Type B pancreatic cell (in vitro differentiated cells): ENCODE measurements around the gene EDIL3. TPM values are rescaled to one million over a fixed set of nuclear protein-coding genes. Genes with fewer than 3 reads are reported as not detected.

ENCODE experiments used
- DNase-seq: peaks from one replicate; pipeline ENCODE4 v3.0.0; 2021; ENCODE audit warnings: mixed read lengths; ENCODE audit not compliant: unreplicated experiment; ENCODE audit errors: extremely low spot score
- H3K27ac Mint-ChIP-seq: 2 replicates; pipeline ENCODE4 v1.8.0; 2021; ENCODE audit warnings: mild to moderate bottlenecking, mixed read lengths
- H3K27me3 Mint-ChIP-seq: 2 replicates; pipeline ENCODE4 v1.8.0; 2021; ENCODE audit warnings: mixed read lengths
- H3K36me3 Mint-ChIP-seq: 2 replicates; pipeline ENCODE4 v1.8.0; 2021; ENCODE audit warnings: mixed read lengths
- H3K4me1 Mint-ChIP-seq: one replicate; pipeline ENCODE4 v1.8.0; 2021; ENCODE audit warnings: mixed read lengths; ENCODE audit not compliant: unreplicated experiment
- H3K4me3 Mint-ChIP-seq: 2 replicates; pipeline ENCODE4 v1.8.0; 2021; ENCODE audit warnings: mild to moderate bottlenecking, mixed read lengths
- H3K9me3 Mint-ChIP-seq: 2 replicates; pipeline ENCODE4 v1.8.0; 2021; ENCODE audit warnings: mixed read lengths
- CTCF ChIP-seq: fragments of 200-600 bp; sonication (generic); conservative IDR thresholded peaks from 2 replicates; pipeline ENCODE4 v1.5.0; 2021; ENCODE audit warnings: antibody characterized with exemption, mild to moderate bottlenecking
- total RNA-seq: library from RNA; stranded (reverse); gene quantifications from 2 replicates; pipeline ENCODE4 v1.2.1, GENCODE V29; 2021; ENCODE audit warnings: low replicate concordance

EDIL3 gene
- total RNA-seq, 1 donor from 2014 or later, result 19.1 TPM

GRCh38 chr5:83919071-83920041 lies 465.3 kb downstream of the EDIL3 start:
- no peak for TF ChIP-seq CTCF
- no peak overlapping the region for H3K27ac Mint-ChIP-seq
- no peak for DNase-seq
- H3K36me3 Mint-ChIP-seq, result no peaks in the 10 kb centered on the region
- H3K27me3 Mint-ChIP-seq, result no peaks in the 10 kb centered on the region
- no peak overlapping the region for H3K4me3 Mint-ChIP-seq
- H3K4me1 Mint-ChIP-seq, result peaks cover 6% of the 10 kb centered on the region
- H3K9me3 Mint-ChIP-seq, result no peaks in the 10 kb centered on the region

- no peak overlapping the region for H3K4me3 Mint-ChIP-seq
- no peak for DNase-seq
- no peaks in the 10 kb centered on the region for H3K27me3 Mint-ChIP-seq
- no peak overlapping the region for H3K27ac Mint-ChIP-seq
- no peaks in the 10 kb centered on the region for H3K36me3 Mint-ChIP-seq
- H3K4me1 Mint-ChIP-seq, result no peaks in the 10 kb centered on the region
- no peak for TF ChIP-seq CTCF
- no peaks in the 10 kb centered on the region for H3K9me3 Mint-ChIP-seq
These were observed 467.3 kb downstream of the EDIL3 start for GRCh38 chr5:83917261-83917908.

GRCh38 chr5:83914662-83915418 lies 469.8 kb downstream of the EDIL3 start:
- Mint-ChIP-seq H3K4me3 (no peak overlapping the region), H3K9me3 (no peaks in the 10 kb centered on the region), H3K27ac (no peak overlapping the region), H3K36me3 (no peaks in the 10 kb centered on the region), H3K4me1 (no peaks in the 10 kb centered on the region), H3K27me3 (no peaks in the 10 kb centered on the region)
- no peak for TF ChIP-seq CTCF
- DNase-seq, result no peak

- no peak overlapping the region for H3K27ac Mint-ChIP-seq
- H3K4me3 Mint-ChIP-seq, result no peak overlapping the region
- TF ChIP-seq CTCF, result no peak
- DNase-seq, result no peak
- no peaks in the 10 kb centered on the region for H3K36me3 Mint-ChIP-seq
- H3K27me3 Mint-ChIP-seq, result no peaks in the 10 kb centered on the region
- H3K4me1 Mint-ChIP-seq, result no peaks in the 10 kb centered on the region
- H3K9me3 Mint-ChIP-seq, result no peaks in the 10 kb centered on the region
These were observed 470.5 kb downstream of the EDIL3 start for GRCh38 chr5:83914199-83914598.

- no peaks in the 10 kb centered on the region for H3K27me3 Mint-ChIP-seq
- H3K4me1 Mint-ChIP-seq, result no peaks in the 10 kb centered on the region
- no peak overlapping the region for H3K27ac Mint-ChIP-seq
- no peak for TF ChIP-seq CTCF
- no peak for DNase-seq
- H3K9me3 Mint-ChIP-seq, result no peaks in the 10 kb centered on the region
- H3K4me3 Mint-ChIP-seq, result no peak overlapping the region
- H3K36me3 Mint-ChIP-seq, result no peaks in the 10 kb centered on the region
These were observed 471.1 kb downstream of the EDIL3 start for GRCh38 chr5:83913593-83913992.
